GM21737 (cell line): ENCODE data around the gene ISL2.

Source experiments
- ATAC-seq: cut with Tn5 transposase; IDR thresholded peaks from one replicate; pipeline ENCODE4 v1.9.1; 2021; ENCODE audit warnings: mild to moderate bottlenecking, moderate library complexity; ENCODE audit not compliant: unreplicated experiment

ISL2 gene

GRCh38 chr15:76368122-76368621 lies 31.6 kb downstream of the ISL2 start:
- ATAC-seq, result no peak

GRCh38 chr15:76376029-76376428 lies 39.5 kb downstream of the ISL2 start:
- ATAC-seq, result no peak

- no peak for ATAC-seq
Measured at GRCh38 chr15:76376816-76377215, 40.2 kb downstream of the ISL2 start.

- ATAC-seq, result no peak
Measured at GRCh38 chr15:76377217-76377616, 40.6 kb downstream of the ISL2 start.

- no peak for ATAC-seq
Measured at GRCh38 chr15:76377751-76378150, 41.2 kb downstream of the ISL2 start.

- no peak for ATAC-seq
Measured at GRCh38 chr15:76378691-76379090, 42.1 kb downstream of the ISL2 start.

- ATAC-seq, result no peak
Measured at GRCh38 chr15:76380249-76380648, 43.7 kb downstream of the ISL2 start.

- ATAC-seq, result no peak
Measured at GRCh38 chr15:76381366-76381765, 44.8 kb downstream of the ISL2 start.

GRCh38 chr15:76382987-76383728 lies 46.6 kb downstream of the ISL2 start:
- no peak for ATAC-seq

- ATAC-seq, result no peak
Measured at GRCh38 chr15:76384409-76384808, 47.8 kb downstream of the ISL2 start.

GRCh38 chr15:76386178-76386577 lies 49.6 kb downstream of the ISL2 start:
- no peak for ATAC-seq

DNA sequence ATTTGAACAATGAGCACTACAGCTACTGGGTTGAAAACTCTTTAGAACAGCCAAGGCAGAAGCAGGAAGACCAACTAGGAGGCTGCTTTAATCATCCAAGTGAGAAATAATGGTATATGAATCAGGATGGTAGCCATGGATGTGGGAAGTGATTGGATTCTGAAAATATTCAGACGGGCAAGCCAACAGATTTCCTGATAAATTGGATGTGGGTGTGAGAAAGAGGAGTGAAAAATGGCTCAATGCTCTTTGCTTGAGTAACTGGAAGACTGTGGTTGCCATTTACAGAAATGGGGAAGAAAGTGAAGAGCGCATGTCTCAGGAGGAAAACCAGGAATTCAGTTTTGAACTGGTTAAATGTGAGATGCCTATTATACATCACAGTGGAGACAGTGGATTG lies 50.4 kb downstream of the ISL2 start:
- no peak for ATAC-seq

DNA sequence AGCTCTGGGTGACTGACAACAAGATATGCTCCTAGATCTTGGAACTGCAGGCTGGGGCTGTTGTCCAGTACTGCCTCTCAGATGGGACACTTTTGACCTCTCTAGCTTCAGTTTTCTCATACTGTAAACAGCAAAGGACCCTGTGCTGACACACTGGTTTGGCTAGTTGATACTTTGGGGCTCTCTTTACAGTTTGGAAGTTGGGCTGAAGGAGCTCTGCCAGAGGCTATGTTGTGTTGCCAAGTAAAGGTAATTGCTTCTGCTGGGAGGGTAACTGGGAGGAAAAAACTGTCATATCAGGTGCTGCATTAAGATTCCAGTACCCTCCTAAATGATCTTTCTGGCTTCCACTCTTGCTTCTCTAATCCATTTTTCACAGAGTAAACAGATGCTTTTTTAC lies 54.0 kb downstream of the ISL2 start:
- ATAC-seq, result no peak

DNA sequence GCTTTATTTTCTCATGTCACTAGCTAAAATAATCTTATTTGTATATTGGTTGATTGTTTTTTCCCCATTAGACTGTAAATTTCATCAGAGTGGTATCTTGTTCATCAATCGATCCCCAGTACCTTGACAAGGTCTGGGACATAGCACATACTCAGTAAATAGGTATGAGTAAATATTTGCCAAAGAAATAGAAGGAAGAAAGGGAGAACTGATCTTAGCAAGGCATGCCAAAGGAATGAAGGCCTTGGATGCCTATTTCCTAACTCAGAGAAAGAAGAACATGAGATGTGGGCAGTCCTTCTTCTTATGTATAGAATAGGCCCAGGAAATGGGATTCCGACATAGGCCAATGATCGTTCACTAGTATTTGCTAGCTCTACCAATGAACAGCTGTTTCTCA lies 54.7 kb downstream of the ISL2 start:
- ATAC-seq, result no peak

DNA sequence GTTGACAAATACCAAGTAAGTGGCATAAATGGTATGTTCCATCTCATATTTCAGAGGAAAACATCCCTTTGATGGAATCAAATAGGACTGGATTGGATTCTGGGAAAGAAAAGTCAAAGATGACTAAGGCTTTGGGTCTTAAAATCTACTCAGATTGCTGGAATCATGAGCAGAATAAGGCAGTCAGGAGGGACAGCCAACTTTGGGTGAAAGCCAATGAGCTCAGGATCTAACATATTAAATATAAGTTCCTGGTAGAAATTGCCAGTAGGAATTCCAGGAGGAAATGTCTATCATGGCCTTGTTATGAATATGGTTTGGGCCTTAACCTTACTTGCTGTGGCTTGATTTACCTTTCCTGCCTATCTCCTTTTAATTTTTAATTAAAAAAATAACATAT lies 55.3 kb downstream of the ISL2 start:
- ATAC-seq, result no peak
